Measurements from ENCODE around the gene BCDIN3D. TPM values are rescaled to one million over a fixed set of nuclear protein-coding genes. Genes with fewer than 3 reads are reported as not detected.

BCDIN3D gene
- total and polyA plus RNA-seq, 9 of the 15 experiments (the other 6 are each of a cell fraction or from before 2014, with no cell fraction given): 3.7 to 6.9 (median 5.6) TPM

DNA sequence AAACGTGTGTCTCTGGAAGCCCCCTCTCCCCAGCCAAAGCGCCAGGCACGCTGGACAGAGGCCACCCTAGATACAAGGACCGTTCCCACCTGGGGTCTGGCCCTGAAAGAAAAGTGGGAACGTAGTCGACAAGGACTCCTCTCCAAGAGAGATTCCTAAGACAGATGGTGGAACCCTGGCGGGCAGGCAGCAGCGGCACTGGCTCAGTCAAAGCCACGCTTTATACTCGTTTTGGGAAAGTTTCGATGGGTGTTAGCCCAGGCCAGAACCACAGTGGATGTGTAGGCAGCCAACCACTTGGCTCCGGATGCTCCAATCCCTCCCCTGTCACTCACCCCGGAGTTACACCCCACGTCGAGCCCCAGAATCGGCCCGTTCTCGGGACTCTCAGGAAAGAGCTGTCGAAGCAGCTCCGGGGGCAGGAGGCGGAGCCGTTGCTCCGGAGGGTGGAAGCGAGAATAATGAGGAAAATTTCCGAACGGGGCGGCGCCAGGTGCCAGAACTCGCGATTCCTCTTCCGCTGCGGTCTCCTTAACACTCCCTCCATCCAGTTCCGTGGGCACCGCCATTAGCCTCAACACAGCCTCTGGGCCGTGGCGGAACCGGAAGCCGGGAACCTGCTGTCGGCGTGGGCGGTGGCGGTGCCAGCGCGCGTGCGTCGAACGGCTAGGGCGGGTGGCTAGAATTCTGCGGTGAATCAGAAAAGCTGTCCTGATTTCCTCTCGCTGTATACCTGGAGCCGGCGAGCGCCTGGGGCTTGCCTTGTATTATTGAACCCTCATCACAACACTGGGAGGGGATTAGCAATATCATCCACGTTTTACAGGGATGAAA is at the start of gene BCDIN3D (continued):
- TF ChIP-seq, protein P1, sequence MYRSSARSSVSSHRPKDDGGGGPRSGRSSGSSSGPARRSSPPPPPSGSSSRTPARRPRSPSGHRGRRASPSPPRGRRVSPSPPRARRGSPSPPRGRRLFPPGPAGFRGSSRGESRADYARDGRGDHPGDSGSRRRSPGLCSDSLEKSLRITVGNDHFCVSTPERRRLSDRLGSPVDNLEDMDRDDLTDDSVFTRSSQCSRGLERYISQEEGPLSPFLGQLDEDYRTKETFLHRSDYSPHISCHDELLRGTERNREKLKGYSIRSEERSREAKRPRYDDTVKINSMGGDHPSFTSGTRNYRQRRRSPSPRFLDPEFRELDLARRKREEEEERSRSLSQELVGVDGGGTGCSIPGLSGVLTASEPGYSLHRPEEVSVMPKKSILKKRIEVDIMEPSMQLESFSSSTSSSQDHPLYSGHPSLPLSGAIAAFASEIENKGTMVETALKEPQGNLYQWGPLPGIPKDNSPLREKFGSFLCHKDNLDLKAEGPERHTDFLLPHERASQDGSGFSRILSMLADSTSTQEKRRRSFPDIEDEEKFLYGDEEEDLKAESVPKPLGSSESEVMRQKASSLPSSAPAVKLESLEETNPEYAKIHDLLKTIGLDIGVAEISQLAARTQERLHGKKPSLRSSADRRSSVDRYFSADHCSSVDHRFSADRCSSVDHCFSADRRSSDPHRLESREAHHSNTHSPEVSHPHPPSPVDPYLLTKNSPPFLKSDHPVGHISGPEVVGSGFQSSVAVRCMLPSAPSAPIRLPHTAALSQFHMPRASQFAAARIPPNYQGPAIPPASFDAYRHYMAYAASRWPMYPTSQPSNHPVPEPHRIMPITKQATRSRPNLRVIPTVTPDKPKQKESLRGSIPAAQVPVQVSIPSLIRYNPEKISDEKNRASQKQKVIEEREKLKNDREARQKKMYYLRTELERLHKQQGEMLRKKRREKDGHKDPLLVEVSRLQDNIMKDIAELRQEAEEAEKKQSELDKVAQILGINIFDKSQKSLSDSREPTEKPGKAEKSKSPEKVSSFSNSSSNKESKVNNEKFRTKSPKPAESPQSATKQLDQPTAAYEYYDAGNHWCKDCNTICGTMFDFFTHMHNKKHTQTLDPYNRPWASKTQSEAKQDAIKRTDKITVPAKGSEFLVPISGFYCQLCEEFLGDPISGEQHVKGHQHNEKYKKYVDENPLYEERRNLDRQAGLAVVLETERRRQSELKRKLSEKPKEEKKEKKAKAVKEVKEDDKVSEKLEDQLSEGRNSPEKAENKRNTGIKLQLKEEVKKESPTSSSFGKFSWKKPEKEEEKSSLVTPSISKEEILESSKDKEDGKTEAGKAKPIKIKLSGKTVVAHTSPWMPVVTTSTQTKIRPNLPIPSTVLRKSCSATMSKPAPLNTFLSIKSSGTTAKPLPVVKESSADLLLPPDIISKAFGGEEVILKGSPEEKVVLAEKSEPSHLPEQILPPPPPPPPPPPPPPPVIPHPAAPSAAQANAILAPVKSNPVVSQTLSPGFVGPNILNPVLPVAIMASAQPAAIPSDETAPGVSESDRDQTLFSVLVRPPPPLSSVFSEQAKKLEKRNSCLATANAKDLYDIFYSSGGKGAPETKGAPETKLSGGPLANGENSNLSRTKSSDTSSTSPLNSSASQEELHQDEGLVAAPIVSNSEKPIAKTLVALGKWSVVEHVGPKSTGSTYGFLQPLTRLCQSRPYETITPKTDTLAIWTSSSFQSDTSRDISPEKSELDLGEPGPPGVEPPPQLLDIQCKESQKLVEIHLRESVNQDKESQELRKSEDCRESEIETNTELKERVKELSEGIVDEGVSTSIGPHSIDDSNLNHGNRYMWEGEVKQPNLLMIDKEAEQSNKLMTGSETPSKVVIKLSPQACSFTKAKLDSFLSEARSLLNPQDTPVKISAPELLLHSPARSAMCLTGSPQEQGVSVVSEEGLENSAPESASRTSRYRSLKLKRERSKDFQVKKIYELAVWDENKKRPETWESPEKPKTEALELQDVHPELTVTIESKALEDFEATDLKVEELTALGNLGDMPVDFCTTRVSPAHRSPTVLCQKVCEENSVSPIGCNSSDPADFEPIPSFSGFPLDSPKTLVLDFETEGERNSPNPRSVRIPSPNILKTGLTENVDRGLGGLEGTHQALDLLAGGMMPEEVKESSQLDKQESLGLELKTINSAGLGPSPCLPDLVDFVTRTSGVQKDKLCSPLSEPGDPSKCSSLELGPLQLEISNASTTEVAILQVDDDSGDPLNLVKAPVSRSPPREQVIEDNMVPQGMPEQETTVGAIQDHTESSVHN (IDR thresholded peaks at IDR 0.05; ENCODE audit: borderline replicate concordance in 1 of 2, low read depth in 1 of 2): no peak
- TF ChIP-seq, protein P2, sequence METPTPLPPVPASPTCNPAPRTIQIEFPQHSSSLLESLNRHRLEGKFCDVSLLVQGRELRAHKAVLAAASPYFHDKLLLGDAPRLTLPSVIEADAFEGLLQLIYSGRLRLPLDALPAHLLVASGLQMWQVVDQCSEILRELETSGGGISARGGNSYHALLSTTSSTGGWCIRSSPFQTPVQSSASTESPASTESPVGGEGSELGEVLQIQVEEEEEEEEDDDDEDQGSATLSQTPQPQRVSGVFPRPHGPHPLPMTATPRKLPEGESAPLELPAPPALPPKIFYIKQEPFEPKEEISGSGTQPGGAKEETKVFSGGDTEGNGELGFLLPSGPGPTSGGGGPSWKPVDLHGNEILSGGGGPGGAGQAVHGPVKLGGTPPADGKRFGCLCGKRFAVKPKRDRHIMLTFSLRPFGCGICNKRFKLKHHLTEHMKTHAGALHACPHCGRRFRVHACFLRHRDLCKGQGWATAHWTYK (CRISPR knock-in tag; IDR thresholded peaks at IDR 0.05): peak; percentile 39; the same call in 1 of the 2 replicates
- TF ChIP-seq ZNF143 (CRISPR knock-in tag; IDR thresholded peaks at IDR 0.05): 0 out of 2 replicates have a peak, but pooled peaks have one; percentile 39
- TF ChIP-seq ZBED1 (IDR thresholded peaks at IDR 0.05): peak; percentile 70; the same call in 1 of the 2 replicates
- no peak for TF ChIP-seq MAFF (IDR thresholded peaks at IDR 0.05; ENCODE audit: low read length)
- no peak for TF ChIP-seq PTBP1 (IDR thresholded peaks at IDR 0.05; ENCODE audit: low read depth, low read length)
- TF ChIP-seq CREB1 (IDR thresholded peaks at IDR 0.05): no peak; the same call in 1 of the 2 replicates
- no peak for TF ChIP-seq CREB1 (CRISPR knock-in tag; IDR thresholded peaks at IDR 0.05)
- peak; percentile 34; the same call in 1 of the 2 replicates for TF ChIP-seq SIN3B (IDR thresholded peaks at IDR 0.05; ENCODE audit: low read depth)
- TF ChIP-seq NBN (IDR thresholded peaks at IDR 0.05; ENCODE audit: low read depth): peak; percentile 42; the same call in 1 of the 2 replicates
- TF ChIP-seq, protein P3, sequence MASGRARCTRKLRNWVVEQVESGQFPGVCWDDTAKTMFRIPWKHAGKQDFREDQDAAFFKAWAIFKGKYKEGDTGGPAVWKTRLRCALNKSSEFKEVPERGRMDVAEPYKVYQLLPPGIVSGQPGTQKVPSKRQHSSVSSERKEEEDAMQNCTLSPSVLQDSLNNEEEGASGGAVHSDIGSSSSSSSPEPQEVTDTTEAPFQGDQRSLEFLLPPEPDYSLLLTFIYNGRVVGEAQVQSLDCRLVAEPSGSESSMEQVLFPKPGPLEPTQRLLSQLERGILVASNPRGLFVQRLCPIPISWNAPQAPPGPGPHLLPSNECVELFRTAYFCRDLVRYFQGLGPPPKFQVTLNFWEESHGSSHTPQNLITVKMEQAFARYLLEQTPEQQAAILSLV (tag; IDR thresholded peaks at IDR 0.05): no peak
- TF ChIP-seq CTBP1 (IDR thresholded peaks at IDR 0.05; ENCODE audit: borderline replicate concordance): peak; percentile 66; the same call in 1 of the 2 replicates
- peak; percentile 69 for TF ChIP-seq CXXC5 (CRISPR knock-in tag; IDR thresholded peaks at IDR 0.05)
- TF ChIP-seq, protein P4, sequence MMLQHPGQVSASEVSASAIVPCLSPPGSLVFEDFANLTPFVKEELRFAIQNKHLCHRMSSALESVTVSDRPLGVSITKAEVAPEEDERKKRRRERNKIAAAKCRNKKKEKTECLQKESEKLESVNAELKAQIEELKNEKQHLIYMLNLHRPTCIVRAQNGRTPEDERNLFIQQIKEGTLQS (IDR thresholded peaks at IDR 0.05): no peak
- TF ChIP-seq, protein P4 (CRISPR knock-in tag; conservative IDR thresholded peaks at IDR 0.05): peak; percentile 50; the same call in 1 of the 2 replicates
- peak; percentile 60; the same call in 1 of the 2 replicates for TF ChIP-seq TAF7 (tag; IDR thresholded peaks at IDR 0.05)
- peak; percentile 99 for TF ChIP-seq RBFOX2 (IDR thresholded peaks at IDR 0.05; ENCODE audit: low read depth, low read length)
